Keratinocyte (primary cell): ENCODE measurements around the gene CNIH1.

ENCODE experiments used
- EZH2 ChIP-seq: IDR thresholded peaks from one replicate; pipeline ENCODE4 v1.6.1; 2012; ENCODE audit warnings: inconsistent platforms, mild to moderate bottlenecking, low read length, moderate library complexity
- TF ChIP-seq, protein P1 (sequence below), 3 experiments: IDR thresholded peaks in 1 of 3; conservative IDR thresholded peaks in 1 of 3; optimal IDR thresholded peaks in 1 of 3; 2 replicates in 2 of 3; 3 replicates in 1 of 3; pipeline versions ENCODE3 to v1.5.1; 2011; ENCODE audit warnings: low read length in 3 of 3, mild to moderate bottlenecking in 3 of 3, moderate library complexity in 2 of 3, control low read depth in 1 of 3, inconsistent platforms in 1 of 3; ENCODE audit not compliant: insufficient read depth in 2 of 3; ENCODE audit errors: extremely low read depth in 1 of 3

DNA sequence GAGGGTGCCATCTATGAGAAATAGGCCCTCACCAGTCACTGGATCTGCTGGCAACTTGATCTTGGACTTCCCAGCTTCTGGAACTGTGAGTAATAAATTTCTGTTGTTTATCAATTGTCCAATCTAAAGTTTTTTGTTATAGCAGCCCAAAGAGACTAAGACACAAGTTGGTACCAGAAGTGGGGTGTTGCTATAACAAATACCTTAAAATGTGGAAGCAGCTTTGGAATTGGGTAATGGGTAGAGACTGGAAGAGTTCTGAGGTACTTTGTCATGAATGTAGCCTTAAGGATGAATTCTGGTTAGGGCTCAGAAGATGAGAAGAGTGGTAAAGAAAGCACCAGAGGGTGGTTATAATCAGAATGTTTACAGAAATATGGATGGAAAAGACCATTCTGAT lies 26.1 kb upstream of the CNIH1 start:
- TF ChIP-seq, protein P1, sequence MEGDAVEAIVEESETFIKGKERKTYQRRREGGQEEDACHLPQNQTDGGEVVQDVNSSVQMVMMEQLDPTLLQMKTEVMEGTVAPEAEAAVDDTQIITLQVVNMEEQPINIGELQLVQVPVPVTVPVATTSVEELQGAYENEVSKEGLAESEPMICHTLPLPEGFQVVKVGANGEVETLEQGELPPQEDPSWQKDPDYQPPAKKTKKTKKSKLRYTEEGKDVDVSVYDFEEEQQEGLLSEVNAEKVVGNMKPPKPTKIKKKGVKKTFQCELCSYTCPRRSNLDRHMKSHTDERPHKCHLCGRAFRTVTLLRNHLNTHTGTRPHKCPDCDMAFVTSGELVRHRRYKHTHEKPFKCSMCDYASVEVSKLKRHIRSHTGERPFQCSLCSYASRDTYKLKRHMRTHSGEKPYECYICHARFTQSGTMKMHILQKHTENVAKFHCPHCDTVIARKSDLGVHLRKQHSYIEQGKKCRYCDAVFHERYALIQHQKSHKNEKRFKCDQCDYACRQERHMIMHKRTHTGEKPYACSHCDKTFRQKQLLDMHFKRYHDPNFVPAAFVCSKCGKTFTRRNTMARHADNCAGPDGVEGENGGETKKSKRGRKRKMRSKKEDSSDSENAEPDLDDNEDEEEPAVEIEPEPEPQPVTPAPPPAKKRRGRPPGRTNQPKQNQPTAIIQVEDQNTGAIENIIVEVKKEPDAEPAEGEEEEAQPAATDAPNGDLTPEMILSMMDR (optimal IDR thresholded peaks at IDR 0.05 in 1 of 3, IDR thresholded peaks at IDR 0.05 in 1 of 3, conservative IDR thresholded peaks at IDR 0.05 in 1 of 3; ENCODE audit: extremely low read depth in 1 of 3, insufficient read depth in 2 of 3, low read length in 3 of 3) = no peak
- no peak for TF ChIP-seq EZH2
